Hematopoietic multipotent progenitor cell (in vitro differentiated cells): Measurements from ENCODE around the gene TCP11X1. TPM values are rescaled to one million over a fixed set of nuclear protein-coding genes. Genes with fewer than 3 reads are reported as not detected.
"Not testable (repeated sequence)": the region's sequence is repeated elsewhere in the genome, so short reads cannot be mapped to it uniquely, and the experiment has no call there.

Source experiments
- DNase-seq, 3 donors: peaks; one replicate each; pipeline ENCODE4 v3.0.0-alpha.2; 2011 to 2015; ENCODE audit warnings: low read depth in 2 of 3, low spot score in 2 of 3
- total RNA-seq: library from RNA; depleted of rRNA; stranded (reverse); fragments of >200 nt; gene quantifications from one replicate; pipeline ENCODE4 v1.2.3, GENCODE V29; 2012

The TCP11X1 gene
- total RNA-seq: not detected

DNA sequence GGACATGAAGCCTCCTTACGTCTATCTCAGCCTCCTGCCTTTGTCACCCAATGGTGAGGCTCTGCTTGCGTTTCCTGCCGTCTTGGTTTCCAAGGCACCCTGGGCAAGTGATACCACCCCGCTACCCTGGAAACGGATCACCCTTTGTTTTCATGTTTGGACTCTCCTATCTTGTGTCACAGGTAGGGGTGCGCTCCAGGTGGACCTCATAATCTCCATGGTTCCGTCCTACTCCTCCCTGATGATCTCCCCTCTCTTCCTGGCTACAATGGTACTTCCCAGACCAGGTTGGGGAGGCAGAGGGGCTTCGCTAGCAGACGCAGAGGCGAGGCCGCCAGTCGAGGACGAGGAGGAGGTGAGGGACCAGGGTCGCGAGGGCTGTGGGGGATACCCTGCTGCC, at the start of gene TCP11X1:
TSS of gene TCP11X1 (plus strand) at position 316 of the 400 bp plus-strand sequence.
- DNase-seq: not testable (repeated sequence)

DNA sequence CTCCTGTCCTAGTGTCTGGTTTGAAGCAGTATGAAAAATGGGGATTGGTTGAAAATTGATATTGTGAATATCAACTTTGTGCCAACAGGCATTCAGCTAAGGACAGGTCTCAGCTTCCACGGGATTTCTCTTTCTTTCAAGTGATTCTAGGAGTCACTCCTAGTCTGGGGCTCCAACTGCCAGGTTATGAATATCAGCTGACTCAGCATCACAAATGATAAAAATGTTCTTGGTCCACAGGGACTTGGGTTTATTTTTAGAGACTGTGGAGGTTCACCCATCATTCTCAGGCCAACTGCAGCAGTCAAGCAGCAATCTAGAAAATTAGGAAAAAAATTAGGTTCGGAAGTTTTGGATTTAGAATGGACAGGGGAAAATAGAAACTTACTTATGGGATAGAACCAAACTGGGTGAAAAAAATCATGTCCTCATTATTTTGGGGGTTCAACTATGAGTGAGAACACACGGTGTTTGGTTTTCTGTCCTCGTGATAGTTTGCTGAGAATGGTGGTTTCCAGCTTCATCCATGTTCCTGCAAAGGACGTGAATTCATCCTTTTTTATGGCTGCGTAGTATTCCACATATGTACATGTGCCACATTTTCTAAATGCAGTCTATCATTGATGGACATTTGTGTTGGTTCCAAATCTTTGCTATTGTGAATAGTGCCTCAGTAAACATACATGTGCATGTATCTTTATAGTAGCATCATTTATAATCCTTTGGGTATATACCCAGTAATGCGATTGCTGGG, 29.0 kb upstream of the TCP11X1 start:
- no peak for DNase-seq

DNA sequence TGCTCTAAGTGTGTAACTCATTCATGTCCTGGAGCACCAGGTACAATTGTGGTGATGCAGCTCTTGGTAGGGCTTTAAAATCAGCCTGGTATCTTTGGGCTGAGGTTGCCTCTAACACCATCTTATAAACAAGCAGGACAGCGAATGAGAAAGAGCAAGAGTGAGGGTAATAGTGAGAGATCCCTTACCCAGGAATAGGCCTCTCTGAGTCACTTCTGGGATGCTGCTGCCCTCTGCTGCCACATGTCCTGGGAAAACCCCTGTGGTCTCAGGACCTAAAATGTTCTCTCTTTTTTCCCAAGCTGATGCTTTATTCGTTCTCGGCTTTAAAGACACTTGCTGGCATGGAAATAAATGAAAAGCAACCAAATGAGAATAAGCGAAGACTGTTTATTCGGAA, 7.2 kb upstream of the TCP11X1 start:
- not testable (repeated sequence) for DNase-seq

DNA sequence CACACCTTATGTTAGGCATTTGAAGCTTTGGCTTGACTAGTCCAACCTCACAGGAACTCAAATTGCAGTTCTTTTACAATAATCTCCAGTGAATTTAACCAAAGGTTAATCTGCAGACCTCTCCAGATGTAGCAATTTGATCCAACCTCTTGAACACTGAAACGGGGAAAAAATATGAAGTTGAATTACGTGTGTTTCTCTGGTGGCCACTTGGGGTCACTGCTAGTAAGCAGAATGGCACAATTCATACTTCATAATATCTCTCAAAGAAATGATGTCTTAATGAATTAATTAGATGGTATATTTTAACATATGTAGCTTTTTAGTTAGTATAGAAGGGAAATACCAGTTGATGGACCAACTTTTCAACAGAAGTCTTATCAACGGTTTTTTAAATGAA, 1.4 kb downstream of the TCP11X1 start:
- DNase-seq: not testable (repeated sequence)

DNA sequence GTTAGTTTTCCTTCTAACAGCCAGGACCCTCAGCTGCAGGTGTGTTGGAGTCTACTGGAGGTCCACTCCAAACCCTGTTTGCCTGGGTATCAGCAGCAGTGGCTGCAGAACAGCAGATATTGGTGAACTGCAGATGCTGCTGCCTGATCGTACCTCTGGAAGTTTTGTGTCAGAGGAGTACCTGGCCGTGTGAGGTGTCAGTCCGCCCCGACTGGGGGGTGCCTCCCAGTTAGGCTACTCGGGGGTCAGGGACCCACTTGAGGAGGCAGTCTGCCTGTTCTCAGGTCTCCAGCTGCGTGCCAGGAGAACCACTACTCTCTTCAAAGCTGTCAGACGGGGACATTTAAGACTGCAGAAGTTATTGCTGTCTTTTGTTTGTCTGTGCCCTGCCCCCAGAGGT, 20.6 kb downstream of the TCP11X1 start:
- not testable (repeated sequence) for DNase-seq

DNA sequence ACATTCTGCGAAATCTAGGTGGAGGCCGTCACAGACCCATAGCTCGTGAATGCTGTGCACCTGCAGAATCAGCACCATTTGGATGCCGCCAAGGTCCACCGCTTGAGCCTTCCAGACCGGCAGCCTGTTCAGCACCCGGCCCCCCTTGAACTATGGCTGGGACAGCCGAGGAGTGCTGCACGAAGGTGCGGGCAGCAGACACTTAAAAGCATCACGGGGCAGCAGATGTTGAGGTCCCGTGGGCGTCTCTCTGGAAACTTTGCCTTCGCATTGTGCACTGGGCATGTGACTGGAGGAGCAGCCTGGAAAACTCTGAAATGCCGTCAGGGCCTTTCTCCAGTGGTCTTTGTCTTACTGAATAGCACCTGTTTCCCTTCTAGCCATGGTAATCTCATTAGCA, 25.2 kb downstream of the TCP11X1 start:
- DNase-seq: not testable (repeated sequence)

DNA sequence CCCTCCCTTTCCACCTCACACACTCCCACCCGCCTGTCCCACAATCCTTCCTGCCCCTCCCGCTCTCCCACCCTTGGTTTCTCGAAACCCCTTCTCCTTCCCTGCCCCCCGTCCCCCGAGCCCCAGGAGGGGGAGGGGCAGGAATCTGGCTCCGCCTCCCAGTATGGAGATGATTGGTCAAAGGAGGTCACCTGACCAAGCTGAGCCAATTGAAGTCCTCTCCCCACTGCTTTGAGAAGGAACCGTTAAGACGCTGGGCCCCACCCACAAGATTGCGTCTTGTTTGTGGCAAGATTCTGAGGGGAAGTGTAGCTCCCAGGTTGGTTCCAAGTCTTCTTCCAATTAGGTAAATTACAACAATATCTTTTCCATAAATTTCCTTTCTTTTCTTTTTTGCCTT, 31.8 kb downstream of the TCP11X1 start, which contains the start of gene NXF2:
TSS of gene NXF2 (plus strand) at position 275 of the 400 bp plus-strand sequence. CDS start 59,912 bp downstream, outside the sequence.
- DNase-seq: not testable (repeated sequence)

DNA sequence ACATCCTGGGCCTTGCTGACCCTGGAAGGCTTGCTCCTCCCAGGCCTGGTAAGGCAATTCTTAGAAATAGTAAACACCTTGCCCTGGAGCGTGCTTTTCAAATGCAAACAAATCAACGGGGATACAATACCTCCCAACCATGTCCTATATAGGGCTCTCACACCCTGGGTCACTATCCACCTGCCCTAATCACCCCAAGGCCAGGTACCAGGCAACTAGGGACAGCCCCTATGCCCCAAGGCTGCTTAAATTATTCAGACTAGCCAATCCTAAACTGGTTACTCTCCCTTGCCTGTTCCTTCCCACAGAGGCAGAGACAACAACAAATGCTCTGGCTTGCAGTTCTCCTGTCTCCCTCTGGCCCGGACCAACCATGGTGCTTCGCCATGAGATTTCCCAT, 57.1 kb downstream of the TCP11X1 start:
- not testable (repeated sequence) for DNase-seq

Other genes with a start within 250 kb of the TCP11X1 start
- 0.27 TPM for gene TCEAL2, start 89.6 kb upstream of the TCP11X1 start, total RNA-seq
- gene TCEAL6, start 72.8 kb upstream of the TCP11X1 start, total RNA-seq: not detected
- gene BEX5, start 59.3 kb upstream of the TCP11X1 start, total RNA-seq: 1.3 TPM
- not detected for gene NXF2, start 31.9 kb downstream of the TCP11X1 start, total RNA-seq
- gene NXF2B, start 224.7 kb downstream of the TCP11X1 start, total RNA-seq: not detected